Measurements from ENCODE around the gene OSBPL10.

DNA sequence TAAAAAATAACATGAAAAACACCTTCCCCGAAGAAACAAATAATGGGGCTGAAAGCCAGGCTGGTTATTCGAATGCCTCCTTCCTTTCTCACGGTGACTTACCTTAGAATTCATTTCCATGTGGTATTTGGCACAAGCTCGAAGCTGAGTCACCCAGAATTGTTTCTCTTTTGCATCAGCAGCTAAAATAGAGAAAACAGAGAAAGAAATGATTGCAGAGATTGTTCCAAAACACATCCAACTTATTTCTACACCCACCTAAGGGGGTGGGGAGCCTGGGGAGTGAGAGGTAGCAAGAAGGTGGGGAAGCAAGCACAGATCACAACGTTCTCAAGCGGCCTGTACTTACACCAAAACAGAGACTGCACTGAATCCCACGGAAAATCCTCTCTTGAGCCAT lies 104.7 kb downstream of the OSBPL10 start:
- no peak for TF ChIP-seq POLR2A (IDR thresholded peaks at IDR 0.05)
- TF ChIP-seq, protein P1, sequence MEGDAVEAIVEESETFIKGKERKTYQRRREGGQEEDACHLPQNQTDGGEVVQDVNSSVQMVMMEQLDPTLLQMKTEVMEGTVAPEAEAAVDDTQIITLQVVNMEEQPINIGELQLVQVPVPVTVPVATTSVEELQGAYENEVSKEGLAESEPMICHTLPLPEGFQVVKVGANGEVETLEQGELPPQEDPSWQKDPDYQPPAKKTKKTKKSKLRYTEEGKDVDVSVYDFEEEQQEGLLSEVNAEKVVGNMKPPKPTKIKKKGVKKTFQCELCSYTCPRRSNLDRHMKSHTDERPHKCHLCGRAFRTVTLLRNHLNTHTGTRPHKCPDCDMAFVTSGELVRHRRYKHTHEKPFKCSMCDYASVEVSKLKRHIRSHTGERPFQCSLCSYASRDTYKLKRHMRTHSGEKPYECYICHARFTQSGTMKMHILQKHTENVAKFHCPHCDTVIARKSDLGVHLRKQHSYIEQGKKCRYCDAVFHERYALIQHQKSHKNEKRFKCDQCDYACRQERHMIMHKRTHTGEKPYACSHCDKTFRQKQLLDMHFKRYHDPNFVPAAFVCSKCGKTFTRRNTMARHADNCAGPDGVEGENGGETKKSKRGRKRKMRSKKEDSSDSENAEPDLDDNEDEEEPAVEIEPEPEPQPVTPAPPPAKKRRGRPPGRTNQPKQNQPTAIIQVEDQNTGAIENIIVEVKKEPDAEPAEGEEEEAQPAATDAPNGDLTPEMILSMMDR (IDR thresholded peaks at IDR 0.05) = no peak

Measured in lower leg skin (tissue), 3 donors.